GM12892 (cell line): Measurements from ENCODE around the gene LRG1.

Experiments
- POLR2A ChIP-seq: IDR thresholded peaks from 2 replicates; pipeline ENCODE4 v1.6.1; 2011; ENCODE audit warnings: low read depth, low read length, control low read depth
- POLR2AphosphoS5 ChIP-seq: IDR thresholded peaks from 2 replicates; pipeline ENCODE4 v1.6.1; 2011; ENCODE audit warnings: low read depth, low read length, control low read depth

GRCh38 chr19:4519172-4519496 lies 20.7 kb downstream of the LRG1 start:
- TF ChIP-seq POLR2AphosphoS5: no peak
- no peak for TF ChIP-seq POLR2A
